GM13976 (cell line): ENCODE results near the gene DOK7.

Source experiments
- DNase-seq: peaks from one replicate; pipeline ENCODE4 v3.0.0; 2012; ENCODE audit warnings: low spot score
- CTCF ChIP-seq: IDR thresholded peaks from 2 replicates; pipeline ENCODE4 v1.5.1; 2012; ENCODE audit warnings: borderline replicate concordance, mild to moderate bottlenecking; ENCODE audit not compliant: insufficient read depth; ENCODE audit errors: extremely low read depth, missing control alignments, control extremely low read depth
- in situ Hi-C: fragments of 300-500 bp; cut with MboI; formaldehyde crosslinking; loops from one replicate; pipeline ENCODE4 v1.12.0; 2022; ENCODE audit warnings: low sequenced_read_pairs, mixed read lengths, inconsistent platforms; ENCODE audit not compliant: unreplicated experiment

DOK7 gene

GRCh38 chr4:3466691-3467600, 3.8 kb downstream of the DOK7 start:
- in situ Hi-C loops, result no loop called here
- TF ChIP-seq CTCF, result no peak
- no peak for DNase-seq

GRCh38 chr4:3467601-3468031, 4.5 kb downstream of the DOK7 start:
- no peak for TF ChIP-seq CTCF
- DNase-seq, result no peak
- in situ Hi-C loops, result no loop called here

GRCh38 chr4:3468154-3468553, 5.0 kb downstream of the DOK7 start:
- in situ Hi-C loops, result no loop called here
- no peak for TF ChIP-seq CTCF
- no peak for DNase-seq

GRCh38 chr4:3468804-3469203, 5.7 kb downstream of the DOK7 start:
- no peak for TF ChIP-seq CTCF
- in situ Hi-C loops, result no loop called here

GRCh38 chr4:3469386-3470243, 6.5 kb downstream of the DOK7 start:
- no peak for TF ChIP-seq CTCF
- DNase-seq, result no peak
- in situ Hi-C loops, result no loop called here

More at GRCh38 chr4:3468804-3469203, 5.7 kb downstream of the DOK7 start:
- no peak for DNase-seq

- TF ChIP-seq CTCF, result no peak
- in situ Hi-C loops, result no loop called here
- no peak for DNase-seq
Measured at GRCh38 chr4:3470244-3471097, 7.4 kb downstream of the DOK7 start.
